Endothelial cell of umbilical vein (primary cell): ENCODE measurements around the gene IGSF5. TPM values are rescaled to one million over a fixed set of nuclear protein-coding genes. Genes with fewer than 3 reads are reported as not detected.

ENCODE experiments used
- BruUV-seq: library from RNA; stranded (reverse); fragments of 400-500 nt; replicated peaks from 2 replicates; lab custom pipeline; 2021; lab: Mats Ljungman, UMichigan
- CTCF ChIA-PET: fragments of 300-600, 350-600 bp; sonication (Branson Sonifier 250); formaldehyde crosslinking; loops from one replicate; lab custom pipeline; 2021; ENCODE audit warnings: antibody characterized with exemption, inconsistent platforms; lab: Charles Lee
- POLR2A ChIA-PET: fragments of 300-600, 350-600 bp; sonication (Branson Sonifier 250); formaldehyde crosslinking; loops from one replicate; lab custom pipeline; 2021; ENCODE audit warnings: antibody characterized with exemption, inconsistent platforms; lab: Charles Lee
- DNase-seq: peaks from one replicate; pipeline ENCODE4 v3.0.0-alpha.2; 2011; ENCODE audit warnings: low read depth, low spot score
- FAIRE-seq: peaks from 2 replicates; lab custom pipeline; 2011; peaks lifted over from hg19 to GRCh38; lab: Jason Lieb, UNC
- H2AFZ ChIP-seq: 2 replicates; pipeline ENCODE4 v1.6.0; 2012; ENCODE audit warnings: low read depth, low read length, control low read depth, inconsistent platforms
- H3K27ac ChIP-seq: 2 replicates; pipeline ENCODE4 v1.5.1; 2011; ENCODE audit warnings: low read depth, mild to moderate bottlenecking, control low read depth, low read length, moderate library complexity; ENCODE audit not compliant: insufficient read depth
- H3K27me3 ChIP-seq, 2 experiments: 2 replicates each; pipeline versions ENCODE4 v1.6.0 to v1.6.1; 2011; ENCODE audit warnings: low read length in 2 of 2, mixed read lengths in 1 of 2; ENCODE audit not compliant: control insufficient read depth in 2 of 2, insufficient read depth in 2 of 2
- H3K36me3 ChIP-seq, 2 experiments: 2 replicates in 1 of 2; 3 replicates in 1 of 2; pipeline ENCODE4 v1.5.1; 2011; ENCODE audit warnings: low read length in 2 of 2, mild to moderate bottlenecking in 1 of 2, moderate library complexity in 1 of 2; ENCODE audit not compliant: control insufficient read depth in 2 of 2, insufficient read depth in 2 of 2; ENCODE audit errors: extremely low read depth in 1 of 2
- H3K4me1 ChIP-seq: 3 replicates; pipeline ENCODE4 v1.5.1; 2011; ENCODE audit warnings: mild to moderate bottlenecking, low read length; ENCODE audit not compliant: control insufficient read depth, insufficient read depth; ENCODE audit errors: extremely low read depth
- H3K4me2 ChIP-seq: 2 replicates; pipeline ENCODE4 v1.6.1; 2011; ENCODE audit warnings: low read length, control low read depth, mixed read lengths; ENCODE audit not compliant: insufficient read depth
- H3K4me3 ChIP-seq, 3 experiments: fragments of 200-600 bp in 1 of 3; sonication (generic), shearing (Covaris generic) in 1 of 3; replicated peaks in 1 of 3; 2 replicates each; pipeline ENCODE4 v1.5.1; 2011 to 2016; ENCODE audit warnings: control low read depth in 3 of 3, low read length in 3 of 3, mild to moderate bottlenecking in 2 of 3, inconsistent platforms in 1 of 3, low read depth in 1 of 3, moderate library complexity in 1 of 3; ENCODE audit not compliant: insufficient read depth in 1 of 3
- H3K79me2 ChIP-seq: 2 replicates; pipeline ENCODE4 v1.6.0; 2012; ENCODE audit warnings: low read length, inconsistent platforms; ENCODE audit not compliant: control insufficient read depth, insufficient read depth
- H3K9ac ChIP-seq: replicated peaks from 2 replicates; pipeline ENCODE3; 2011; ENCODE audit warnings: low read length, control low read depth; ENCODE audit not compliant: insufficient read depth; ENCODE audit errors: extremely low read depth
- H3K9me1 ChIP-seq: replicated peaks from 3 replicates; pipeline ENCODE4 v1.6.0; 2011; ENCODE audit warnings: mild to moderate bottlenecking, low read length; ENCODE audit not compliant: control insufficient read depth, insufficient read depth; ENCODE audit errors: extremely low read depth
- H3K9me3 ChIP-seq: replicated peaks from 2 replicates; pipeline ENCODE4 v1.5.1; 2012; ENCODE audit warnings: low read length, inconsistent platforms; ENCODE audit not compliant: control insufficient read depth, insufficient read depth
- H4K20me1 ChIP-seq: replicated peaks from 2 replicates; pipeline ENCODE3; 2011; ENCODE audit warnings: mild to moderate bottlenecking, low read length; ENCODE audit not compliant: control insufficient read depth, insufficient read depth; ENCODE audit errors: extremely low read depth
- EZH2 ChIP-seq: IDR thresholded peaks from 2 replicates; pipeline ENCODE4 v1.6.1; 2012; ENCODE audit warnings: borderline replicate concordance, low read depth, mild to moderate bottlenecking, moderate library complexity, low read length, inconsistent platforms; ENCODE audit not compliant: severe bottlenecking
- FOS ChIP-seq: IDR thresholded peaks from 2 replicates; pipeline ENCODE4 v1.6.1; 2011; ENCODE audit warnings: mild to moderate bottlenecking, low read length, moderate library complexity, borderline replicate concordance; ENCODE audit not compliant: insufficient read depth
- GATA2 ChIP-seq: IDR thresholded peaks from 2 replicates; pipeline ENCODE4 v1.7.0; 2011; ENCODE audit warnings: low read depth, mild to moderate bottlenecking, moderate library complexity, mixed read lengths, low read length; ENCODE audit not compliant: insufficient read length, insufficient read depth
- JUN ChIP-seq: IDR thresholded peaks from 2 replicates; pipeline ENCODE4 v1.6.1; 2011; ENCODE audit warnings: borderline replicate concordance, low read depth; ENCODE audit not compliant: insufficient read length, insufficient read depth
- MYC ChIP-seq: IDR thresholded peaks from one replicate; pipeline ENCODE4 v1.6.1; 2011; ENCODE audit warnings: mild to moderate bottlenecking, low read depth, low read length
- POLR2A ChIP-seq: IDR thresholded peaks from 2 replicates; pipeline ENCODE4 v1.6.1; 2012; ENCODE audit warnings: low read depth, mild to moderate bottlenecking, control low read depth, low read length
- POLR2AphosphoS5 ChIP-seq: IDR thresholded peaks from 2 replicates; pipeline ENCODE4 v1.6.1; 2012; ENCODE audit warnings: low read depth, mild to moderate bottlenecking, control low read depth, low read length, moderate library complexity; ENCODE audit not compliant: insufficient read depth
- dilution Hi-C: fragments of 300-500 bp; cut with MboI; formaldehyde crosslinking; loops from one replicate; pipeline ENCODE4 v1.15.0; 2019; ENCODE audit warnings: low sequenced_read_pairs; ENCODE audit not compliant: extremely low pct_ligation_motif_present
- intact Hi-C: fragments of 100-400 bp; cut with micrococcal nuclease; formaldehyde crosslinking; loops from one replicate; pipeline ENCODE4 v1.10.0; 2022
- polyA plus RNA-seq, 4 experiments: library from polyadenylated mRNA; depleted of rRNA in 3 of 4; stranded (reverse) in 3 of 4; unstranded in 1 of 4; fragments of >200 nt; gene quantifications; 2 replicates each; pipeline versions ENCODE4 v1.2.1 to v1.2.3, GENCODE V29; 2011 to 2012; ENCODE audit warnings: missing spikeins in 1 of 4
- total RNA-seq: library from RNA; stranded (reverse); gene quantifications from 2 replicates; pipeline ENCODE4 v1.2.3, GENCODE V29; 2021
- TF ChIP-seq, protein P1 (sequence below), 2 donors: IDR thresholded peaks; 1 replicate in 1 of 2; 2 replicates in 1 of 2; pipeline ENCODE4 v1.5.1; 2011; ENCODE audit warnings: low read length in 2 of 2, mild to moderate bottlenecking in 2 of 2, moderate library complexity in 2 of 2, control low read depth in 1 of 2, inconsistent platforms in 1 of 2, low read depth in 1 of 2; ENCODE audit not compliant: insufficient read depth in 1 of 2; ENCODE audit errors: extremely low read depth in 1 of 2
- TF ChIP-seq, protein P2 (sequence below): IDR thresholded peaks from 2 replicates; pipeline ENCODE4 v1.6.1; 2011; ENCODE audit not compliant: insufficient read depth, insufficient read length

Gene IGSF5
- total and polyA plus RNA-seq, 2 donors (not counting 3 experiments of a cell fraction or from before 2014, with no cell fraction given): not detected

DNA sequence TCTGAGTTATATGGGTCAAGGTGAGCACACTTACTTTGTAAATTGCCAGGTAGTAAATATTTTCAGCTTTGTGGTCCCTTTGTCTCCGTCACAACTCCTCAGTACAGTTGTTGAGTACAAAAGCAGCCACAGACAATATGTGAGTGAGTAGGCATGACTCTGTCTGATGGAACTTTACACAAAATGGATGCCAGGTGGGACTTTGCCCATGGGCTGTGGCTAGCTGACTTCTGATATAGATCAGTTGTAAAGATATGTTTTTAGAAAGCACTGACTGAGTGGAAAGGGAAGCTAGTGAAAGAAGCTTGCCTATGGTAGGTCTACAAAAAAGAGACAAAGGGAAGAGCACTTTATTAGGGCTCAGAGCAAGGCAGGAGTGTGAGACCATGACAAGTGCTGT, 23.1 kb upstream of the IGSF5 start:
- BruUV-seq: no TSS peak
- no peak overlapping the region for H3K27ac ChIP-seq
- no peaks in the 10 kb centered on the region for H3K27me3 ChIP-seq
- H3K4me1 ChIP-seq: no peaks in the 10 kb centered on the region
- H3K9me3 ChIP-seq: no peaks in the 10 kb centered on the region
- no peak for DNase-seq
- H3K4me2 ChIP-seq: no peak overlapping the region
- H2AFZ ChIP-seq: no peak overlapping the region
- ChIA-PET POLR2A (no interaction called here), CTCF (no interaction called here)
- TF ChIP-seq POLR2A (no peak), EZH2 (no peak)
- no peak for FAIRE-seq
- H3K9me1 ChIP-seq: no peaks in the 10 kb centered on the region
- no peaks in the 10 kb centered on the region for H3K79me2 ChIP-seq
- dilution Hi-C loops (loop anchor here (25.0 kb wide), 1 partner anchor 210 kb away; no protein-coding TSS in a partner anchor), intact Hi-C loops (no loop called here)
- H4K20me1 ChIP-seq: no peaks in the 10 kb centered on the region
- H3K4me3 ChIP-seq: no peak overlapping the region
- H3K9ac ChIP-seq: no peak overlapping the region
- H3K36me3 ChIP-seq: no peaks in the 10 kb centered on the region

DNA sequence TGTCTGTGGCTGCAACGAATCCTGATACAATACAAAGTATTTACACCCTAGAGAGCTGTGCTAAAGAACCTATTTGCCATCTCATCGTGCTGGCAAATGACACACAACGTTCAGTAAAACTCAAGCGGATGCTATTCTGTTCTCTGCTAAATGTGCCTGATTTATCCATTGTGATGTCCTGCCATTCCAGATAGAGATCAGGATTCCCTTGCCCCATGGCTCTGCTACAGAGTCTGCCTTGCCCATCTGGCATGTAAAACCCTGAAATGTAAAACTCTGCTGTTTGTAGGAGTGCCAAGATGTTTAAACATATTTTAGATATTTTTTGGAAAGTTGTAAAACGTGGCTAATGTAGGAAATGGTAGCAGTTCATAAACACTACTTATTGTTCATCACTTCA, 20.0 kb upstream of the IGSF5 start:
- no peaks in the 10 kb centered on the region for H3K27me3 ChIP-seq
- H2AFZ ChIP-seq: no peak overlapping the region
- CTCF ChIA-PET: no interaction called here
- H3K4me1 ChIP-seq: no peaks in the 10 kb centered on the region
- intact Hi-C loops (no loop called here), dilution Hi-C loops (loop anchor here (25.0 kb wide), 1 partner anchor 213 kb away; no protein-coding TSS in a partner anchor)
- no peaks in the 10 kb centered on the region for H3K36me3 ChIP-seq
- H3K9ac ChIP-seq: no peak overlapping the region
- DNase-seq (no peak), FAIRE-seq (no peak)
- H3K9me3 ChIP-seq: no peaks in the 10 kb centered on the region
- BruUV-seq: no TSS peak
- no peak overlapping the region for H3K27ac ChIP-seq
- no peaks in the 10 kb centered on the region for H3K9me1 ChIP-seq
- H3K4me2 ChIP-seq: no peak overlapping the region
- H3K4me3 ChIP-seq: no peak overlapping the region
- H4K20me1 ChIP-seq: no peaks in the 10 kb centered on the region
- H3K79me2 ChIP-seq: no peaks in the 10 kb centered on the region
- TF ChIP-seq POLR2A: no peak
- no peak for TF ChIP-seq JUN
- TF ChIP-seq, protein P1, sequence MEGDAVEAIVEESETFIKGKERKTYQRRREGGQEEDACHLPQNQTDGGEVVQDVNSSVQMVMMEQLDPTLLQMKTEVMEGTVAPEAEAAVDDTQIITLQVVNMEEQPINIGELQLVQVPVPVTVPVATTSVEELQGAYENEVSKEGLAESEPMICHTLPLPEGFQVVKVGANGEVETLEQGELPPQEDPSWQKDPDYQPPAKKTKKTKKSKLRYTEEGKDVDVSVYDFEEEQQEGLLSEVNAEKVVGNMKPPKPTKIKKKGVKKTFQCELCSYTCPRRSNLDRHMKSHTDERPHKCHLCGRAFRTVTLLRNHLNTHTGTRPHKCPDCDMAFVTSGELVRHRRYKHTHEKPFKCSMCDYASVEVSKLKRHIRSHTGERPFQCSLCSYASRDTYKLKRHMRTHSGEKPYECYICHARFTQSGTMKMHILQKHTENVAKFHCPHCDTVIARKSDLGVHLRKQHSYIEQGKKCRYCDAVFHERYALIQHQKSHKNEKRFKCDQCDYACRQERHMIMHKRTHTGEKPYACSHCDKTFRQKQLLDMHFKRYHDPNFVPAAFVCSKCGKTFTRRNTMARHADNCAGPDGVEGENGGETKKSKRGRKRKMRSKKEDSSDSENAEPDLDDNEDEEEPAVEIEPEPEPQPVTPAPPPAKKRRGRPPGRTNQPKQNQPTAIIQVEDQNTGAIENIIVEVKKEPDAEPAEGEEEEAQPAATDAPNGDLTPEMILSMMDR (IDR thresholded peaks at IDR 0.05; ENCODE audit: extremely low read depth in 1 of 2, insufficient read depth in 1 of 2, low read depth in 1 of 2, low read length in 2 of 2): no peak
- TF ChIP-seq FOS: no peak
- no peak for TF ChIP-seq GATA2
- TF ChIP-seq, protein P2, sequence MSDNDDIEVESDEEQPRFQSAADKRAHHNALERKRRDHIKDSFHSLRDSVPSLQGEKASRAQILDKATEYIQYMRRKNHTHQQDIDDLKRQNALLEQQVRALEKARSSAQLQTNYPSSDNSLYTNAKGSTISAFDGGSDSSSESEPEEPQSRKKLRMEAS: no peak
- TF ChIP-seq POLR2AphosphoS5: no peak
- TF ChIP-seq EZH2: no peak
- no peak for TF ChIP-seq MYC
- POLR2A ChIA-PET: no interaction called here
